H1 (cell line): ENCODE data around the gene PCCA. TPM values are rescaled to one million over a fixed set of nuclear protein-coding genes. Genes with fewer than 3 reads are reported as not detected.

Experiments
- CTCF ChIA-PET: fragments of 300-600 bp; sonication (Branson Sonifier 250); formaldehyde crosslinking; loops from one replicate; lab custom pipeline; 2021; ENCODE audit not compliant: partially characterized antibody; lab: Charles Lee
- POLR2A ChIA-PET: fragments of 300-600 bp; sonication (Branson Sonifier 250); formaldehyde crosslinking; loops from one replicate; lab custom pipeline; 2021; ENCODE audit warnings: inconsistent platforms; ENCODE audit not compliant: partially characterized antibody; lab: Charles Lee
- DNase-seq, 2 experiments: peaks; one replicate each; pipeline versions ENCODE4 v3.0.0 to v3.0.0-alpha.2; 2010 to 2022; ENCODE audit warnings: low spot score in 2 of 2, low read depth in 1 of 2, mixed read lengths in 1 of 2
- FAIRE-seq: peaks from 2 replicates; lab custom pipeline; 2011; peaks lifted over from hg19 to GRCh38; lab: Jason Lieb, UNC
- H2AFZ ChIP-seq: 2 replicates; pipeline ENCODE4 v1.8.1; 2012; ENCODE audit warnings: low read length, inconsistent platforms
- H2AK5ac ChIP-seq: 2 replicates; pipeline ENCODE4 v1.6.1; 2013; ENCODE audit warnings: low read depth, low read length
- H2BK120ac ChIP-seq: replicated peaks from 2 replicates; pipeline ENCODE3; 2013; ENCODE audit warnings: low read depth, low read length, inconsistent platforms
- H2BK12ac ChIP-seq: 2 replicates; pipeline ENCODE4 v1.6.1; 2013; ENCODE audit warnings: low read depth, low read length
- H2BK15ac ChIP-seq: 2 replicates; pipeline ENCODE4 v1.6.1; 2013; ENCODE audit warnings: low read length
- H2BK20ac ChIP-seq: 2 replicates; pipeline ENCODE4 v1.6.1; 2013; ENCODE audit warnings: low read length
- H2BK5ac ChIP-seq: 2 replicates; pipeline ENCODE4 v1.6.1; 2013; ENCODE audit warnings: low read depth, low read length
- H3K14ac ChIP-seq: 2 replicates; pipeline ENCODE4 v1.6.1; 2013; ENCODE audit warnings: inconsistent platforms; ENCODE audit not compliant: insufficient read length
- H3K18ac ChIP-seq: 2 replicates; pipeline ENCODE4 v1.6.1; 2013; ENCODE audit warnings: low read length; ENCODE audit errors: extremely low read depth
- H3K23ac ChIP-seq: 2 replicates; pipeline ENCODE4 v1.6.1; 2013; ENCODE audit warnings: inconsistent platforms; ENCODE audit not compliant: insufficient read length
- H3K23me2 ChIP-seq: 2 replicates; pipeline ENCODE4 v1.6.1; 2013; ENCODE audit warnings: low read depth, low read length
- H3K27ac ChIP-seq: 2 replicates; pipeline ENCODE4 v1.6.1; 2011; ENCODE audit warnings: low read depth, low read length, inconsistent platforms
- H3K27me3 ChIP-seq, 4 experiments: replicated peaks in 1 of 4; 1 replicate in 1 of 4; 2 replicates in 3 of 4; pipeline versions ENCODE4 v1.6.1 to v1.8.1; 2011 to 2013; ENCODE audit warnings: low read length in 3 of 4, mild to moderate bottlenecking in 3 of 4, inconsistent platforms in 2 of 4, mixed read lengths in 2 of 4, moderate library complexity in 1 of 4; ENCODE audit not compliant: control insufficient read depth in 3 of 4, insufficient read depth in 3 of 4; ENCODE audit errors: extremely low read depth in 1 of 4
- H3K36me3 ChIP-seq, 4 experiments: 2 replicates each; pipeline versions ENCODE4 v1.6.1 to v1.8.1; 2011 to 2013; ENCODE audit warnings: mild to moderate bottlenecking in 4 of 4, low read length in 3 of 4, moderate library complexity in 2 of 4, control low read depth in 1 of 4, inconsistent platforms in 1 of 4; ENCODE audit not compliant: insufficient read depth in 4 of 4, control insufficient read depth in 2 of 4
- H3K4ac ChIP-seq: replicated peaks from 2 replicates; pipeline ENCODE3; 2013; ENCODE audit warnings: low read length, low read depth, mixed read lengths, inconsistent platforms; ENCODE audit not compliant: insufficient read length
- H3K4me1 ChIP-seq, 4 experiments: replicated peaks in 1 of 4; 1 replicate in 1 of 4; 2 replicates in 3 of 4; pipeline versions ENCODE4 v1.6.1 to v1.8.1; 2011 to 2013; ENCODE audit warnings: low read length in 3 of 4, inconsistent platforms in 2 of 4, mixed read lengths in 1 of 4; ENCODE audit not compliant: insufficient read depth in 4 of 4, control insufficient read depth in 3 of 4
- H3K4me2 ChIP-seq, 2 experiments: 2 replicates each; pipeline versions ENCODE4 v1.6.1 to v1.8.1; 2011 to 2013; ENCODE audit warnings: low read depth in 2 of 2, low read length in 2 of 2, control low read depth in 1 of 2, inconsistent platforms in 1 of 2, mild to moderate bottlenecking in 1 of 2; ENCODE audit not compliant: insufficient read depth in 1 of 2
- H3K4me3 ChIP-seq, 4 experiments: fragments of 200-600, 300-600 bp in 1 of 4; sonication (generic), shearing (Covaris generic), sonication (Bioruptor Twin) in 1 of 4; 2 replicates each; pipeline versions ENCODE4 v1.5.1 to v1.8.1; 2011 to 2016; ENCODE audit warnings: low read length in 4 of 4, low read depth in 3 of 4, control low read depth in 2 of 4, inconsistent platforms in 2 of 4, mild to moderate bottlenecking in 2 of 4, mixed read lengths in 1 of 4, moderate library complexity in 1 of 4; ENCODE audit not compliant: insufficient read depth in 2 of 4; ENCODE audit errors: extremely low read depth in 1 of 4
- H3K56ac ChIP-seq: replicated peaks from 2 replicates; pipeline ENCODE3; 2013; ENCODE audit warnings: low read depth, mild to moderate bottlenecking, mixed read lengths, low read length, inconsistent platforms; ENCODE audit not compliant: insufficient read length
- H3K79me1 ChIP-seq: 2 replicates; pipeline ENCODE4 v1.6.1; 2013; ENCODE audit warnings: low read depth, low read length, control low read depth
- H3K79me2 ChIP-seq, 2 experiments: 2 replicates each; pipeline versions ENCODE4 v1.6.1 to v1.8.1; 2012 to 2013; ENCODE audit warnings: low read length in 2 of 2, mild to moderate bottlenecking in 2 of 2, inconsistent platforms in 1 of 2; ENCODE audit not compliant: insufficient read depth in 2 of 2, control insufficient read depth in 1 of 2
- H3K9ac ChIP-seq, 4 experiments: replicated peaks in 1 of 4; 1 replicate in 1 of 4; 2 replicates in 3 of 4; pipeline versions ENCODE4 v1.6.1 to v1.8.1; 2011 to 2013; ENCODE audit warnings: low read depth in 3 of 4, low read length in 3 of 4, control low read depth in 2 of 4, mild to moderate bottlenecking in 2 of 4, moderate library complexity in 2 of 4, inconsistent platforms in 1 of 4; ENCODE audit errors: extremely low read depth in 1 of 4
- H3K9me3 ChIP-seq, 2 experiments: 2 replicates each; pipeline versions ENCODE4 v1.6.1 to v1.8.1; 2012 to 2013; ENCODE audit warnings: mild to moderate bottlenecking in 2 of 2, moderate library complexity in 2 of 2, control low read depth in 1 of 2, inconsistent platforms in 1 of 2, low read depth in 1 of 2, low read length in 1 of 2, mixed read lengths in 1 of 2; ENCODE audit not compliant: insufficient read depth in 2 of 2
- H4K20me1 ChIP-seq, 2 experiments: replicated peaks in 1 of 2; 2 replicates each; pipeline versions ENCODE3 to v1.8.1; 2011 to 2013; ENCODE audit warnings: inconsistent platforms in 2 of 2, low read length in 2 of 2, mild to moderate bottlenecking in 1 of 2; ENCODE audit not compliant: insufficient read depth in 2 of 2, control insufficient read depth in 1 of 2
- H4K5ac ChIP-seq: 2 replicates; pipeline ENCODE4 v1.6.1; 2013; ENCODE audit warnings: low read length, low read depth, mixed read lengths, inconsistent platforms; ENCODE audit not compliant: insufficient read length
- H4K8ac ChIP-seq: 2 replicates; pipeline ENCODE4 v1.8.0; 2013; ENCODE audit warnings: mild to moderate bottlenecking, moderate library complexity, low read length, inconsistent platforms; ENCODE audit not compliant: insufficient read depth; ENCODE audit errors: extremely low read depth
- H4K91ac ChIP-seq: replicated peaks from 2 replicates; pipeline ENCODE3; 2013; ENCODE audit warnings: low read length, mixed read lengths, inconsistent platforms; ENCODE audit not compliant: insufficient read length
- BRCA1 ChIP-seq: IDR thresholded peaks from 2 replicates; pipeline ENCODE4 v1.6.1; 2012; ENCODE audit warnings: low read depth, low read length, improper control_type of control experiment
- CHD1 ChIP-seq: IDR thresholded peaks from 2 replicates; pipeline ENCODE4 v1.6.1; 2012; ENCODE audit warnings: low read depth, low read length, improper control_type of control experiment
- CREB1 ChIP-seq: IDR thresholded peaks from 2 replicates; pipeline ENCODE4 v1.6.1; 2012; ENCODE audit warnings: inconsistent platforms
- EZH2 ChIP-seq: fragments of 200-600 bp; sonication (generic); IDR thresholded peaks from 2 replicates; pipeline ENCODE4 v1.7.1; 2012; ENCODE audit warnings: low read depth, mild to moderate bottlenecking, moderate library complexity, low read length, inconsistent platforms; ENCODE audit not compliant: severe bottlenecking
- GABPA ChIP-seq: IDR thresholded peaks from 2 replicates; pipeline ENCODE4 v1.6.1; 2011; ENCODE audit warnings: mild to moderate bottlenecking, low read length, moderate library complexity, borderline replicate concordance; ENCODE audit not compliant: insufficient read depth
- GTF2F1 ChIP-seq: IDR thresholded peaks from 2 replicates; pipeline ENCODE4 v1.6.1; 2012; ENCODE audit warnings: low read depth, low read length, improper control_type of control experiment, borderline replicate concordance
- JUND ChIP-seq: IDR thresholded peaks from 2 replicates; pipeline ENCODE4 v1.6.1; 2011; ENCODE audit warnings: mild to moderate bottlenecking, improper control_type of control experiment, low read length
- POU5F1 ChIP-seq: IDR thresholded peaks from 2 replicates; pipeline ENCODE4 v1.6.1; 2011; ENCODE audit warnings: low read depth, mild to moderate bottlenecking, low read length, moderate library complexity
- RBBP5 ChIP-seq: IDR thresholded peaks from 2 replicates; pipeline ENCODE4 v1.7.1; 2012; ENCODE audit warnings: low read depth, mild to moderate bottlenecking, inconsistent platforms, low read length, moderate library complexity, borderline replicate concordance
- SIN3A ChIP-seq, 2 experiments: IDR thresholded peaks in 1 of 2; conservative IDR thresholded peaks in 1 of 2; 2 replicates each; pipeline ENCODE4 v1.6.1; 2011 to 2012; ENCODE audit warnings: low read length in 2 of 2, improper control_type of control experiment in 1 of 2, low read depth in 1 of 2, mild to moderate bottlenecking in 1 of 2
- SIRT6 ChIP-seq: IDR thresholded peaks from one replicate; pipeline ENCODE4 v1.7.1; 2012; ENCODE audit warnings: low read length, inconsistent platforms
- TBP ChIP-seq: IDR thresholded peaks from 2 replicates; pipeline ENCODE4 v1.6.1; 2011; ENCODE audit warnings: low read depth, low read length, improper control_type of control experiment
- WGBS, 2 experiments: shearing (Covaris generic) in 1 of 2; methylation state at CpG; one replicate each; pipeline versions ENCODE4 v1.1.6 to v1.1.7; 2013 to 2015; ENCODE audit warnings: low lambda C conversion rate in 2 of 2, mixed read lengths in 2 of 2, inconsistent platforms in 1 of 2, low coverage in 1 of 2, missing lambda C conversion rate in 1 of 2; ENCODE audit not compliant: insufficient replicate concordance in 2 of 2, insufficient coverage in 1 of 2, insufficient read length in 1 of 2; ENCODE audit errors: extremely low coverage in 1 of 2, missing lambda C conversion rate in 1 of 2; 5-methylcytosine and 5-hydroxymethylcytosine counted together
- polyA plus RNA-seq, 7 experiments: library from polyadenylated mRNA; depleted of rRNA in 3 of 7; stranded (reverse) in 5 of 7; unstranded in 2 of 7; fragments of >200 nt in 5 of 7; fragments of 200-250 nt in 2 of 7; gene quantifications; 1 replicate in 5 of 7; 2 replicates in 1 of 7; 4 replicates in 1 of 7; pipeline versions ENCODE4 v1.2.1 to v1.2.3, GENCODE V29; 2011 to 2013; ENCODE audit warnings: missing spikeins in 2 of 7, mixed read lengths in 2 of 7
- total RNA-seq: library from RNA; stranded (reverse); fragmentation: NEBNext Ultra II Directional; extraction: Animal tissue kit (Norgen Biotek cat#: 25700); gene quantifications from 2 replicates; pipeline ENCODE4 v1.2.1, GENCODE V29; 2021
- TF ChIP-seq, protein P1 (sequence below): IDR thresholded peaks from 2 replicates; pipeline ENCODE4 v1.6.1; 2012; ENCODE audit warnings: inconsistent platforms

Gene PCCA
- total and polyA plus RNA-seq, 2 of the 8 experiments (the other 6 are each of a cell fraction or from before 2014, with no cell fraction given), result 18.4 to 49.8 TPM

DNA sequence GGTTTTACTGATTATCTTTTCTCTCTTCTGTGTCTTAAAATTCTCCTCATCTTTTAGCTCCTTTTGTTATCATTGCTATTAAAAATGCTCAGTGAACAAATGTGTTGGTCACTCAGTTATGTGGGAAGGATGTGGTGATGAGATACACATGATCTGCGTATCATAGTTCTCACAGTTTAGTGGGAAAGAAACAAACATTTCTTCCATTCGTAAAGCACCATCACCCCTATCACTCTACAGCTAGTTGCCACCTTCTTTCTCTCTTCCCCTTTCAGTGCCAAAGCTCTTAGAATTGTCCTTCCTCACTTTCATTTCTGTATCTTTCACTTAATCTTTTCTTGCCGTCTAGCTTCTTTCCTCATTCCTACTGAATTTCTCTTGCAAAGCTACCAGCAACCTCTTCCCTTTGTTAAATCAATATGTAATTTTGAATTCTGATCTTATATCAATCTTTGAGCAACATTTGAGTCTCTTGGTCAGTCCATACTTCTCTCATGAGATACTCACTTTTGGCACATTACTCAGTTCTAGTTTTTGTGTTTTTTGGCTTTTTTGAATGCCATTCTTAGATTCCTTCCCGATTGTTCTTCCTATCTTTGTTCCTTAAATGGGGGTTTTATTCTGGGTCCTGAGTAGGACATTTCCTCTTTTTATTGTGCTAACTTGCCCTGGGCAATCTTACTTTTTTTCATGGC is 122.3 kb downstream of the PCCA start:
- no peak overlapping the region for H3K27ac ChIP-seq
- H3K36me3 ChIP-seq, result peaks cover 0 to 7% (median 2%) of the 10 kb centered on the region in 4 experiments; a peak in 5 of 8 replicates
- H3K9ac ChIP-seq, result no peak overlapping the region
- no peak overlapping the region for H2AFZ ChIP-seq
- CTCF ChIA-PET, result interaction anchor here (0.8 kb wide), 1 partner anchor 9 kb away, joined by 3 read pairs; no protein-coding TSS in a partner anchor
- H4K91ac ChIP-seq, result no peak overlapping the region
- peak overlapping the region; percentile 22; the same call in 1 of the 2 replicates for H2BK15ac ChIP-seq
- H2BK12ac ChIP-seq, result no peak overlapping the region
- H3K4ac ChIP-seq, result no peak overlapping the region
- FAIRE-seq, result no peak
- no peak overlapping the region for H3K56ac ChIP-seq
- no peak overlapping the region for H2AK5ac ChIP-seq
- no peak overlapping the region for H4K5ac ChIP-seq
- no peak overlapping the region for H3K4me3 ChIP-seq
- POLR2A ChIA-PET, result interaction anchor here (1.1 kb wide), 1 partner anchor 9 kb away, joined by 4 read pairs; no protein-coding TSS in a partner anchor
- no peaks in the 10 kb centered on the region for H4K20me1 ChIP-seq
- 96% methylated on average over 4 of the region's 4 CpGs; no CpG with 5 or more reads in 1 of the 2 experiments for WGBS, 2 experiments
- H3K14ac ChIP-seq, result no peak overlapping the region
- no peaks in the 10 kb centered on the region for H3K23me2 ChIP-seq
- H2BK120ac ChIP-seq, result no peak overlapping the region
- no peak overlapping the region for H3K23ac ChIP-seq
- H3K79me1 ChIP-seq, result no peaks in the 10 kb centered on the region
- no peak overlapping the region for H3K4me2 ChIP-seq
- no peak overlapping the region for H3K18ac ChIP-seq
- H3K9me3 ChIP-seq, result no peaks in the 10 kb centered on the region
- H3K4me1 ChIP-seq, result no peaks in the 10 kb centered on the region
- peaks cover 0 to 4% of the 10 kb centered on the region in 2 experiments; a peak in 2 of 4 replicates for H3K79me2 ChIP-seq
- no peak overlapping the region for H2BK5ac ChIP-seq
- no peak overlapping the region for H4K8ac ChIP-seq
- DNase-seq, result no peak
- no peak overlapping the region for H2BK20ac ChIP-seq
- H3K27me3 ChIP-seq, result no peaks in the 10 kb centered on the region
- TF ChIP-seq TBP (no peak), GTF2F1 (no peak), SIRT6 (no peak), CHD1 (no peak), GABPA (no peak), BRCA1 (no peak), CREB1 (no peak), EZH2 (no peak), JUND (no peak), POU5F1 (no peak), RBBP5 (no peak), SIN3A (conservative IDR thresholded peaks at IDR 0.05 in 1 of 2, IDR thresholded peaks at IDR 0.05 in 1 of 2; ENCODE audit: low read depth in 1 of 2, low read length in 2 of 2) (no peak)
- TF ChIP-seq, protein P1, sequence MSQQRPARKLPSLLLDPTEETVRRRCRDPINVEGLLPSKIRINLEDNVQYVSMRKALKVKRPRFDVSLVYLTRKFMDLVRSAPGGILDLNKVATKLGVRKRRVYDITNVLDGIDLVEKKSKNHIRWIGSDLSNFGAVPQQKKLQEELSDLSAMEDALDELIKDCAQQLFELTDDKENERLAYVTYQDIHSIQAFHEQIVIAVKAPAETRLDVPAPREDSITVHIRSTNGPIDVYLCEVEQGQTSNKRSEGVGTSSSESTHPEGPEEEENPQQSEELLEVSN, result no peak
